Stimulated activated CD8-positive, alpha-beta memory T cell treated with anti-CD3 and anti-CD28 coated beads, Interleukin-4, amount 100 ng/mL, for 4 hours (primary cell): ENCODE results near the gene CRLF3.
"Not testable (repeated sequence)": the region's sequence is repeated elsewhere in the genome, so short reads cannot be mapped to it uniquely, and the experiment has no call there.

Source experiments
- DNase-seq, 2 donors: peaks; one replicate each; pipeline ENCODE4 v3.0.0-alpha.2; 2020; ENCODE audit warnings: low read depth in 2 of 2, low spot score in 1 of 2

Gene CRLF3

GRCh38 chr17:30816165-30816564 lies 8.3 kb downstream of the CRLF3 start:
- DNase-seq: no peak

- not testable (repeated sequence) for DNase-seq
Observed at GRCh38 chr17:30814860-30815259, 9.6 kb downstream of the CRLF3 start.

DNA sequence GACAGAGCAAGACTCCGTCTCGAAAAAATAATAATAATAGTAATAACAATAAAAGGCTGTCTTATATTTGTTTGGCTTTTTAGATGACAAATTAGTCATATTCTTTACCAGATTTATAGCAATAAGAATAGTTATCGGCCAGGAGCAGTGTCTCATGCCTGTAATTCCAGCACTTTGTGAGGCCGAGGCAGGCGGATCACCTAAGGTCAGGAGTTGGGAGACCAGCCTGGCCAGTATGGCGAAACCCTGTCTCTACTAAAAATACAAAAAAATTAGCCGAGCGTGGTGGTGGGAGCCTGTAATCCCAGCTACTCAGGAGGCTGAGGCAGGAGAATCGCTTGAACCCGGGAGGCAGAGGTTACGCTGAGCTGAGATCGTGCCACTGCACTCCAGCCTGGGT lies 10.3 kb downstream of the CRLF3 start:
- not testable (repeated sequence) for DNase-seq

- DNase-seq: no peak
Observed at GRCh38 chr17:30812218-30813177, 12.0 kb downstream of the CRLF3 start.

- no peak for DNase-seq
Observed at GRCh38 chr17:30809867-30810266, 14.6 kb downstream of the CRLF3 start.

DNA sequence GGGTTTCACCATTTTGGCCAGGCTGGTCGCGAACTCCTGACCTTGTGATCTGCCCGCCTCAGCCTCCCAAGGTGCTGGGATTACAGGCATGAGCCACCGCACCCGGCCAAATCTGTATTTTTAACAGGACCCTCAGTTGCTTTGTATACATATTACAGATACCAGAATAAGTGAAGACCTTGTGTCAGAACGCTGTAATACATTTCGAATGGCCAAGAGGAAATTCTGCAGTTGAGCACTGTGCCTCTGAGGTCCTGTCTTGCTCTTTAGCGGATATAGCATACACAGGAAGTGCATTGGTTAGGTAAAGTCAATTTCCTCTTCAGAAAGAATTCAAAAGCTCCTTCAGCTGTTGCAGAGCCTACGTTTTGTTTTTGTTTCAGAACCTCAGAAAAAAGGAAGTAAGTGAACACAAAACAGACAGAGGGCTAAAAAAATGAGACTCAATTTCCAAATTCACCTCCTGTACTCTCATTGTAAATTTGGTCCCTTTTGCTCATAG lies 15.7 kb downstream of the CRLF3 start:
- DNase-seq: no peak

GRCh38 chr17:30807896-30808295 lies 16.6 kb downstream of the CRLF3 start:
- DNase-seq: no peak

DNA sequence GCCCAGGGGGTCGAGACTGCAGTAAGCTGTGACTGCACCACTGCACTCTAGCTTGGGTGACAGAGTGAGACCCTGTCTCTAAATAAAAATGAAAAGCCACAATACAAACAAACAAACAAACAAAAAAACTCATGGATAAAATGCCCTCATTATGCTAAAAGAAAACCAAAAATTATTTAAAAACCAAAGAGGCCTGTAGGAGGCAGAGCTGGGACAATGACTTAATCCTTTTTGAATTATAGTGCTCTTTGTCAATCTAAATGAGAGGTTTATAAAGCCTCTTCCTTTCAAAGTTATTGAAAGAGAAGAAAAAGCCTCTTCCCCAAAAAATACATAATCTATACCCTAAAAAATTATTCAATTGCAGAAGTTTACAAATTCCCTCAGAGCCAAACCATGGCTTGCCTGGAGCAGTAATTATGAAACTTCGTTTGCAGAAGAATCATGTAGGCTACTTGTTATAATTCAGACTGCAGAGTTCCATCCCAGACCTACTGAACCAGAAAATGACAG lies 18.5 kb downstream of the CRLF3 start:
- no peak for DNase-seq

DNA sequence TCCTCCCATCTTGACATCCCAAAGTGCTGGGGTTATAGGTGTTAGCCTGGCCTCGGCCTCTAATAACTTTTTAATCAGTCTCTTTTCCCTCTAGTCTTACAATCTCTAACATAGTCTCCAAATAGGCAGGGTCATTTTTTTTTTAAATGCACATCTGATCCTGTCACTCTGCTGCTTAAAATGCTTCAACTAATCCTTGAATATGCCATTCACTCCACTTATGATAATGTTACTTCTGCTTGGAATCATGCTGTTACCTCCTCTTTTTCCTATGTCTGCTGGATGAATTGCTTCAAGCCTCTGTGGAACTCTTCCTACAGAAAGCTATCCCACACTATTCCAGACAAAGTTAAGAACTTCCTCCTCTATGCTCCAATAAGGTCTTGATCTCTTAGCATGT lies 22.8 kb downstream of the CRLF3 start:
- no peak for DNase-seq

- no peak for DNase-seq
Observed at GRCh38 chr17:30796016-30796415, 28.5 kb downstream of the CRLF3 start.

GRCh38 chr17:30794372-30794771 lies 30.1 kb downstream of the CRLF3 start:
- DNase-seq: no peak

GRCh38 chr17:30793282-30793977 lies 31.1 kb downstream of the CRLF3 start:
- no peak for DNase-seq

DNA sequence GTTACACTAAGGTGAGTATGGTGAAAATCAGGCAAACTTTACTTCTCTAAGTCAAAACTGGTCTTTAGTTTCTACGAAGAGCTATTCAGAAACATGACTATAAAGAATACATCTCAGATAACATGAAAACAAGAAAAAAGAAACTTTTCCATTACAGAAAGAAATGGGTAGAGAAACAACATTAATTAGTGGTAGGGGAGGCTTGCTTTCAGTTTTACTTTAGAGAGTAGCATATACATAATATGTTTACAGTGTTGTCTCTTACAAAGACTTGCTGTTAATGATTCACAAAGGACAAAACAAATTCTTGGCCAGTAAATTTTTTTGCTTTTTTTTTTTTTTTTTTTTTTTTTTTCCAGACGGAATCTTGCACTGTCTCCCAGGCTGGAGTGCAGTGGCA lies 34.2 kb downstream of the CRLF3 start:
- DNase-seq: no peak

DNA sequence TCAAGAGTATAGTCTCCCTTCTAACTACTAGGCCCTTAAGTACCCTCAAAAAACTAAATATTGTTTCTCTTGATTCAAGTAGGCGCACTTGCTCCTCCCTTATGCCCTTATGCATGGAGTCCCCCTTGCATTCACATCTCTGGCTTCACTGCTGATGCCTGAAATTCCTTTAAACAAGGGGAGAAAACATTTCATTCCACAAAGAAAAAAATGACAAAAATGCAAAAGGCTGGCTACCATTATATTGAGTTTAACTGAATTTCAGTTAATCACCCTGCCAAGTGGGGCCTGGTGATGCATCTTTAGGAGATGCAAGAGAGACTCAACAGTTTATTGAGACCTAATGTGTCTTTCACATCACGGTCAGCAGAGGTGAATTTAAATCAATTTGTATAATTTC lies 35.6 kb downstream of the CRLF3 start:
- DNase-seq: no peak

DNA sequence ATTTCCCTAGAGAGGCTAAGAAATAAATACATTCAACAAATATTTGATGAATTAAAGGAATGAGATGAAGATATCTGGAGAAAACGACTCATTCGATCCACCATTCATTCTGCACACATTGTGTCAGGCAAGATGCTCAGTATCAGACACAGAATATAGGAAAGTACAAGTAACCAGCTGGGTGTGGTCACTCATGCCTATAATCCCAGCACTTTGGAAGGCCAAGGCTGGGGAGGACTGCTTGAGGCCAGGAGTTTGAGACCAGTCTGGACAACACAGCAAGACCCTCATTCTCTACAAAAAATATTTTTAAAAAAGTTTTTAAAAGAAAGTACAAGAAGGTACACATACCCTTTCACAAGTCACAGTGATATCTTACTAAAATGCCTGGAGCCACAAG lies 42.3 kb downstream of the CRLF3 start:
- no peak for DNase-seq

GRCh38 chr17:30780343-30780742 lies 44.1 kb downstream of the CRLF3 start:
- DNase-seq: no peak

GRCh38 chr17:30768771-30769170 lies 55.7 kb downstream of the CRLF3 start:
- not testable (repeated sequence) for DNase-seq

GRCh38 chr17:30767641-30768404 lies 56.7 kb downstream of the CRLF3 start:
- not testable (repeated sequence) for DNase-seq

GRCh38 chr17:30761060-30761459 lies 63.4 kb downstream of the CRLF3 start:
- no peak for DNase-seq

GRCh38 chr17:30753291-30753690 lies 71.2 kb downstream of the CRLF3 start:
- not testable (repeated sequence) for DNase-seq

DNA sequence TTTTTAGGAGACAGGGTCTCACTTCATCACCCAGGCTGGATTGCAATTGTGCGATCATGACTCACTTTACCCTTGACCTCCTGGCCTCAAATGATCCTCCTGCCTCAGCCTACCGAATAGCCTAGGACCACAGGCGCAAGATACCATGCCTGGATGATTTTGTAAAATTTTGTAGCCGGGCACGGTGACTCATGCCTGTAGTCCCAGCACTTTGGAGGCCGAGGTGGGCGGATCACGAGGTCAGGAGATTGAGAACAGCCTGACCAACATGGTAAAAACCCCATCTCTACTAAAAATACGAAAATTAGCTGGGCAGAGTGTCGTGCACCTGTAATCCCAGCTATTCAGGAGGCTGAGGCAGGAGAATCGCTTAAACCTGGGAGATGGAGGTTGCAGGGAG lies 73.5 kb downstream of the CRLF3 start:
- not testable (repeated sequence) for DNase-seq
